Lower leg skin (tissue), 4 donors: ENCODE results near the gene LTV1. TPM values are rescaled to one million over a fixed set of nuclear protein-coding genes. Genes with fewer than 3 reads are reported as not detected.

Source experiments
- DNase-seq, 2 donors: peaks; one replicate each; pipeline ENCODE4 v3.0.0-alpha.2; 2019; ENCODE audit warnings: low spot score in 2 of 2
- H3K4me3 ChIP-seq: fragments of 200-600 bp; sonication (generic); 2 replicates; pipeline ENCODE4 v1.5.1; 2017; ENCODE audit warnings: mild to moderate bottlenecking, low read depth; ENCODE audit not compliant: poor library complexity, severe bottlenecking
- CTCF ChIP-seq, 3 donors: fragments of 450-650 bp; IDR thresholded peaks; one replicate each; pipeline ENCODE4 v1.5.1; 2016; ENCODE audit warnings: antibody characterized with exemption in 3 of 3, mild to moderate bottlenecking in 3 of 3, moderate library complexity in 2 of 3
- POLR2A ChIP-seq, 2 donors: fragments of 450-650 bp; IDR thresholded peaks; one replicate each; pipeline ENCODE4 v1.6.1; 2016 to 2017; ENCODE audit warnings: antibody characterized with exemption in 2 of 2, mild to moderate bottlenecking in 1 of 2, moderate library complexity in 1 of 2
- WGBS, 2 donors: methylation state at CpG; one replicate each; pipeline ENCODE4 v1.1.5; 2018; 5-methylcytosine and 5-hydroxymethylcytosine counted together
- intact Hi-C: fragments of 100-400 bp; cut with DNase I; formaldehyde crosslinking; loops from one replicate; pipeline ENCODE4 v1.15.0; 2023; ENCODE audit warnings: low total_unique reads
- total RNA-seq, 4 donors: library from RNA; depleted of rRNA; stranded (reverse); fragments of >200 nt; gene quantifications; one replicate each; pipeline ENCODE4 v1.1.0, GENCODE V29; 2016

The LTV1 gene
- total RNA-seq, 4 donors from 2014 or later: 9.5 to 19.0 (median 16.1) TPM

- DNase-seq: no peak
- 88 to 90% methylated on average over 8 of the region's 8 CpGs for WGBS, 2 donors
- TF ChIP-seq CTCF (IDR thresholded peaks at IDR 0.05) (no peak), POLR2A (IDR thresholded peaks at IDR 0.05) (no peak)
- no peak overlapping the region for H3K4me3 ChIP-seq
- intact Hi-C loops: no loop called here
Measured at GRCh38 chr6:143806282-143807102, 36.6 kb upstream of the LTV1 start.

- intact Hi-C loops: no loop called here
- TF ChIP-seq POLR2A (IDR thresholded peaks at IDR 0.05): no peak
- TF ChIP-seq CTCF (IDR thresholded peaks at IDR 0.05): no peak
- WGBS, 2 donors: 92 to 94% methylated on average over 6 of the region's 6 CpGs
- H3K4me3 ChIP-seq: no peak overlapping the region
- DNase-seq: no peak
Measured at GRCh38 chr6:143807103-143807772, 35.9 kb upstream of the LTV1 start.

GRCh38 chr6:143810745-143811144 lies 32.4 kb upstream of the LTV1 start:
- no peak overlapping the region for H3K4me3 ChIP-seq
- 99% methylated on average over 2 of the region's 2 CpGs for WGBS, 2 donors
- TF ChIP-seq CTCF (IDR thresholded peaks at IDR 0.05): no peak
- TF ChIP-seq POLR2A (IDR thresholded peaks at IDR 0.05): no peak
- intact Hi-C loops: no loop called here
- DNase-seq: no peak

- intact Hi-C loops: no loop called here
- no peak for DNase-seq
- no peak for TF ChIP-seq POLR2A (IDR thresholded peaks at IDR 0.05)
- no peak for TF ChIP-seq CTCF (IDR thresholded peaks at IDR 0.05)
- 81 to 84% methylated on average over 2 of the region's 2 CpGs for WGBS, 2 donors
- H3K4me3 ChIP-seq: no peak overlapping the region
Measured at GRCh38 chr6:143811501-143812157, 31.5 kb upstream of the LTV1 start.

- TF ChIP-seq POLR2A (IDR thresholded peaks at IDR 0.05): no peak
- intact Hi-C loops: no loop called here
- no peak overlapping the region for H3K4me3 ChIP-seq
- no peak for DNase-seq
Measured at GRCh38 chr6:143817621-143818020, 25.5 kb upstream of the LTV1 start.

- WGBS, 2 donors: 87 to 92% methylated on average over 6 of the region's 6 CpGs
- no peak for DNase-seq
- intact Hi-C loops: no loop called here
- TF ChIP-seq POLR2A (IDR thresholded peaks at IDR 0.05) (no peak), CTCF (IDR thresholded peaks at IDR 0.05) (no peak)
- H3K4me3 ChIP-seq: no peak overlapping the region
Measured at GRCh38 chr6:143821359-143821758, 21.8 kb upstream of the LTV1 start.
